Endodermal cell (in vitro differentiated cells): ENCODE data around the gene TFR2. TPM values are rescaled to one million over a fixed set of nuclear protein-coding genes. Genes with fewer than 3 reads are reported as not detected.
A peak's percentile ranks its signal among the peaks of the same experiment; 100 is the strongest.
"Not testable (repeated sequence)": the region's sequence is repeated elsewhere in the genome, so short reads cannot be mapped to it uniquely, and the experiment has no call there.

Source experiments
- DNase-seq: peaks from one replicate; pipeline ENCODE4 v3.0.0-alpha.2; 2017
- H3K27ac ChIP-seq: 2 replicates; pipeline ENCODE4 v1.5.1; 2013; ENCODE audit warnings: mild to moderate bottlenecking, low read depth, low read length, moderate library complexity
- H3K27me3 ChIP-seq: 2 replicates; pipeline ENCODE4 v1.6.1; 2013; ENCODE audit warnings: mild to moderate bottlenecking, low read length, moderate library complexity; ENCODE audit not compliant: insufficient read depth, control insufficient read depth, poor library complexity, severe bottlenecking
- H3K36me3 ChIP-seq: 2 replicates; pipeline ENCODE4 v1.7.0; 2013; ENCODE audit warnings: mild to moderate bottlenecking, low read length, moderate library complexity; ENCODE audit not compliant: control insufficient read depth, insufficient read depth
- H3K4me1 ChIP-seq: one replicate; pipeline ENCODE4 v1.7.0; 2013; ENCODE audit warnings: low read length; ENCODE audit not compliant: control insufficient read depth, insufficient read depth
- H3K4me3 ChIP-seq: 2 replicates; pipeline ENCODE4 v1.5.1; 2013; ENCODE audit warnings: mild to moderate bottlenecking, low read length, moderate library complexity
- H3K9ac ChIP-seq: 2 replicates; pipeline ENCODE4 v1.6.1; 2013; ENCODE audit warnings: mild to moderate bottlenecking, low read length, moderate library complexity; ENCODE audit not compliant: poor library complexity, severe bottlenecking; ENCODE audit errors: extremely low read depth
- H3K9me3 ChIP-seq: 2 replicates; pipeline ENCODE4 v1.6.1; 2013; ENCODE audit warnings: mild to moderate bottlenecking, low read length, moderate library complexity; ENCODE audit not compliant: control insufficient read depth
- H3K27ac Mint-ChIP-seq: 2 replicates; pipeline ENCODE4 v1.8.0; 2020; ENCODE audit warnings: mixed read lengths
- H3K27me3 Mint-ChIP-seq: 2 replicates; pipeline ENCODE4 v1.8.0; 2021; ENCODE audit warnings: mild to moderate bottlenecking, mixed read lengths; ENCODE audit not compliant: insufficient read depth
- H3K36me3 Mint-ChIP-seq: 2 replicates; pipeline ENCODE4 v1.8.0; 2020; ENCODE audit warnings: low read depth, mixed read lengths
- H3K4me1 Mint-ChIP-seq: 2 replicates; pipeline ENCODE4 v1.8.0; 2020; ENCODE audit warnings: mixed read lengths
- H3K4me3 Mint-ChIP-seq: 2 replicates; pipeline ENCODE4 v1.8.0; 2020; ENCODE audit warnings: mild to moderate bottlenecking, moderate library complexity, mixed read lengths
- H3K9me3 Mint-ChIP-seq: 2 replicates; pipeline ENCODE4 v1.8.0; 2020; ENCODE audit warnings: mild to moderate bottlenecking, mixed read lengths
- WGBS, 2 experiments: methylation state at CpG; one replicate each; pipeline versions ENCODE4 v1.1.5 to v1.1.7; 2013; ENCODE audit warnings: missing lambda C conversion rate in 2 of 2, mixed read lengths in 1 of 2; ENCODE audit not compliant: insufficient coverage in 1 of 2, insufficient read length in 1 of 2; 5-methylcytosine and 5-hydroxymethylcytosine counted together
- total RNA-seq, 2 donors: library from RNA; stranded (reverse); fragmentation: NEBNext Ultra II Directional in 1 of 2; extraction: Animal tissue kit (Norgen Biotek cat#: 25700) in 1 of 2; gene quantifications; 2 replicates in 1 of 2; 3 replicates in 1 of 2; pipeline ENCODE4 v1.2.1, GENCODE V29; 2021
- TF ChIP-seq, protein P1 (sequence below): fragments of 200-600 bp; sonication (generic); conservative IDR thresholded peaks from 2 replicates; pipeline ENCODE4 v1.5.0; 2021; ENCODE audit warnings: antibody characterized with exemption, mild to moderate bottlenecking

Gene TFR2
- total RNA-seq, 2 donors from 2014 or later: 1.4 to 2.1 TPM

GRCh38 chr7:100673302-100673941 lies 32.1 kb upstream of the TFR2 start, which contains the start of gene GNB2:
TSS of gene GNB2 (plus strand) at chr7:100673740. CDS start at chr7:100676266, 2,526 bp downstream.
- Histone ChIP-seq H3K27ac (peak within 1 kb of the TSS; percentile 98), H3K4me3 (peak within 1 kb of the TSS; percentile 87), H3K36me3 (peaks cover 18% of the 10 kb centered on the region), H3K9me3 (no peaks in the 10 kb centered on the region), H3K9ac (peak within 1 kb of the TSS; percentile 81), H3K4me1 (no peaks in the 10 kb centered on the region), H3K27me3 (peaks cover 8% of the 10 kb centered on the region)
- Mint-ChIP-seq H3K36me3 (peaks cover 16% of the 10 kb centered on the region), H3K27me3 (peaks cover 31% of the 10 kb centered on the region), H3K4me3 (peak within 1 kb of the TSS; percentile 84), H3K9me3 (no peaks in the 10 kb centered on the region), H3K4me1 (peaks cover 2% of the 10 kb centered on the region), H3K27ac (peak within 1 kb of the TSS; percentile 97)
- WGBS, 2 experiments: 0 to 2% methylated on average over 11 to 65 of the region's 65 CpGs
- peak; percentile 100 for DNase-seq
- TF ChIP-seq, protein P1, sequence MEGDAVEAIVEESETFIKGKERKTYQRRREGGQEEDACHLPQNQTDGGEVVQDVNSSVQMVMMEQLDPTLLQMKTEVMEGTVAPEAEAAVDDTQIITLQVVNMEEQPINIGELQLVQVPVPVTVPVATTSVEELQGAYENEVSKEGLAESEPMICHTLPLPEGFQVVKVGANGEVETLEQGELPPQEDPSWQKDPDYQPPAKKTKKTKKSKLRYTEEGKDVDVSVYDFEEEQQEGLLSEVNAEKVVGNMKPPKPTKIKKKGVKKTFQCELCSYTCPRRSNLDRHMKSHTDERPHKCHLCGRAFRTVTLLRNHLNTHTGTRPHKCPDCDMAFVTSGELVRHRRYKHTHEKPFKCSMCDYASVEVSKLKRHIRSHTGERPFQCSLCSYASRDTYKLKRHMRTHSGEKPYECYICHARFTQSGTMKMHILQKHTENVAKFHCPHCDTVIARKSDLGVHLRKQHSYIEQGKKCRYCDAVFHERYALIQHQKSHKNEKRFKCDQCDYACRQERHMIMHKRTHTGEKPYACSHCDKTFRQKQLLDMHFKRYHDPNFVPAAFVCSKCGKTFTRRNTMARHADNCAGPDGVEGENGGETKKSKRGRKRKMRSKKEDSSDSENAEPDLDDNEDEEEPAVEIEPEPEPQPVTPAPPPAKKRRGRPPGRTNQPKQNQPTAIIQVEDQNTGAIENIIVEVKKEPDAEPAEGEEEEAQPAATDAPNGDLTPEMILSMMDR: no peak

DNA sequence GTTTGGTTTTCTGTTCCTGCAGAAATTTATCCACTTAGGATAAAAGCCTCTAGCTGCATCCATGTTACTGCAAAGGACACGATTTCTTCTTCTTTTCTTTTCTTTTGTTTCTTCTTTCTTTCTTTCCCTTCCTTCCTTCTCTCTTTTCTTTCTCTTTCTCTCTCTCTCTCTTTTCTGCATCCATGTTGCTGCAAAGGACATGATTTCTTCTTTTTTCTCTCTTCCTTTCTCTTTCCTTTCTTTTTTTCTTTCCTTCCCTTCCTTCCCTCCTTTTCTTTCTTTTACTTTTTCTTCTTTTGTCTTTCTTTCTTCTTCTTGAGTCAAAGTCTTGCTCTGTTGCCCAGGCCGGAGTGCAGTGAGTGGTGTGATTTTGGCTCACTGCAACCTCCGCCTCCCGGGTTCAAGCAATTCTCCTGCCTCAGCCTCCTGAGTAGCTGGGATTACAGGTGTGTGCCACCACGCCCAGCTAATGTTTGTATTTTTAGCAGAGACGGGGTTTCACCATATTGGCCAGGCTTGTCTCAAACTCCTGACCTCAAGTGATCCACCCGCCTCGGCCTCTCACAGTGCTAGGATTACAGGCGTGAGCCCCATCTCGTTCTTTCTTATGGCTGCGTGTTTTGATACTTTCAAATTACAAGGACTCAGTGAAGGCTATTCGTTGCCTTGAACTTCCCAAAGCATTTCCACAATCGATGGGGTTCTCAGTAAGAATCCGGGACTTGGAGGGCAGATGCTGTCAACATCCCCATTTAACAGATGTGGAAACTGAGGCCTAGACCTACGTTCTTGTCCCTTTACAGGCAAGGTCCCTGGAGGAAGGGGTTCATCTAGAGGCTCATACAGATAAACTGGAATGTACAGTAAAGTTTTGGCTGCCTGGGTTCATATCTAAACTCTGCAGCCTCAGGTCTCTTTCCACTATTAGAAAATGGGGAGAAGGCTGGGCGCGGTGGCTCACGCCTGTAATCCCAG lies 30.3 kb upstream of the TFR2 start:
- H3K27ac ChIP-seq: no peak overlapping the region
- Mint-ChIP-seq H3K9me3 (no peaks in the 10 kb centered on the region), H3K36me3 (peaks cover 3% of the 10 kb centered on the region), H3K27ac (no peak overlapping the region), H3K27me3 (peaks cover 40% of the 10 kb centered on the region), H3K4me3 (no peak overlapping the region), H3K4me1 (peaks cover 2% of the 10 kb centered on the region)
- no peak overlapping the region for H3K4me3 ChIP-seq
- no peaks in the 10 kb centered on the region for H3K9me3 ChIP-seq
- 91 to 92% methylated on average over 18 of the region's 18 CpGs for WGBS, 2 experiments
- H3K36me3 ChIP-seq: peaks cover under 1% of the 10 kb centered on the region
- DNase-seq: no peak
- H3K9ac ChIP-seq: no peak overlapping the region
- peaks cover 8% of the 10 kb centered on the region for H3K27me3 ChIP-seq
- no peaks in the 10 kb centered on the region for H3K4me1 ChIP-seq
- TF ChIP-seq, protein P1: no peak

DNA sequence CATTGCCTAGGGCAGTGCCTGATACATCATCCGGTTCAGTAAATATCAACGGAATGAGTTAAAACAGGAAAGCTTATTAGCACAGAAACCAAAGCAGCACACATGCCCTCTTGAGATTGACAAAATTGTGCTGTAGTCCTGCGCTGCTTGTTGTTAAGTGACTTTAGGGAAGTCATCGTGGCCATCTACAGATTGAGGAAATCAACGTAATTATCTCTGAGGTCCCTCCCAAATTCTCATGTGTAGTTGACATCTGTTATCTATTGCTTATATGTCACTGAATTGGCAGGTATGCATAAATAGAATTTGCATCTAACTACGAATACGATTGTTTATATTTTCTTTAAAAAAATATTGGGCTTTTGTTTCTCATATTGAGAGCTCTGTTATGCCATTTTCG lies 28.7 kb upstream of the TFR2 start:
- no peak overlapping the region for H3K9ac ChIP-seq
- H3K4me1 ChIP-seq: no peaks in the 10 kb centered on the region
- no peaks in the 10 kb centered on the region for H3K4me1 Mint-ChIP-seq
- 91 to 94% methylated on average over 7 to 8 of the region's 8 CpGs for WGBS, 2 experiments
- no peaks in the 10 kb centered on the region for H3K36me3 Mint-ChIP-seq
- no peak overlapping the region for H3K4me3 ChIP-seq
- DNase-seq: no peak
- peaks cover 13% of the 10 kb centered on the region for H3K27me3 ChIP-seq
- no peak overlapping the region for H3K4me3 Mint-ChIP-seq
- H3K36me3 ChIP-seq: no peaks in the 10 kb centered on the region
- TF ChIP-seq, protein P1: no peak
- H3K27ac Mint-ChIP-seq: no peak overlapping the region
- no peaks in the 10 kb centered on the region for H3K9me3 Mint-ChIP-seq
- no peaks in the 10 kb centered on the region for H3K9me3 ChIP-seq
- peaks cover 48% of the 10 kb centered on the region for H3K27me3 Mint-ChIP-seq
- H3K27ac ChIP-seq: no peak overlapping the region

- not testable (repeated sequence) for H3K4me1 ChIP-seq, H3K9me3 Mint-ChIP-seq, H3K36me3 Mint-ChIP-seq, H3K9me3 ChIP-seq, H3K9ac ChIP-seq, H3K4me3 ChIP-seq, H3K27ac Mint-ChIP-seq, H3K4me1 Mint-ChIP-seq, DNase-seq, H3K27ac ChIP-seq, H3K36me3 ChIP-seq, H3K4me3 Mint-ChIP-seq
- 89 to 95% methylated on average over 9 to 12 of the region's 12 CpGs for WGBS, 2 experiments
- H3K27me3 Mint-ChIP-seq: peaks cover 50% of the 10 kb centered on the region
- peaks cover 13% of the 10 kb centered on the region for H3K27me3 ChIP-seq
These were observed 27.8 kb upstream of the TFR2 start for GRCh38 chr7:100669106-100669505.
